ENCODE measurements around the gene R3HDM4.

R3HDM4 gene

GRCh38 chr19:888581-889385 lies 24.2 kb downstream of the R3HDM4 start:
- Histone ChIP-seq H2BK15ac (replicated peaks; ENCODE audit: low read depth) (no peak overlapping the region), H2BK5ac (ENCODE audit: low read length) (no peak overlapping the region)

GRCh38 chr19:887599-887998 lies 25.4 kb downstream of the R3HDM4 start:
- Histone ChIP-seq H3K9ac (ENCODE audit: low read length) (no peak overlapping the region), H3K27ac (ENCODE audit: low read depth, low read length) (no peak overlapping the region), H3K23ac (ENCODE audit: low read length) (no peak overlapping the region), H2AK5ac (ENCODE audit: low read length) (no peak overlapping the region), H2BK15ac (replicated peaks; ENCODE audit: low read depth) (no peak overlapping the region), H4K5ac (ENCODE audit: low read length) (no peak overlapping the region), H3K56ac (ENCODE audit: low read length) (no peak overlapping the region), H2BK120ac (ENCODE audit: low read depth, low read length) (no peak overlapping the region), H3K79me2 (ENCODE audit: control insufficient read depth, insufficient read depth, low read length) (peaks cover 3% of the 10 kb centered on the region), H2BK5ac (ENCODE audit: low read length) (no peak overlapping the region), H3K4me2 (ENCODE audit: low read length) (no peak overlapping the region), H3K18ac (ENCODE audit: low read length) (no peak overlapping the region), H3K4me3 (ENCODE audit: low read length) (no peak overlapping the region), H3K4ac (ENCODE audit: low read depth, low read length) (no peak overlapping the region), H3K27me3 (ENCODE audit: insufficient read depth, low read length, poor library complexity) (no peaks in the 10 kb centered on the region), H4K8ac (ENCODE audit: low read depth, low read length) (no peak overlapping the region), H3K4me1 (ENCODE audit: control insufficient read depth, low read depth, low read length) (no peaks in the 10 kb centered on the region), H3K36me3 (ENCODE audit: control insufficient read depth, insufficient read depth, low read length) (peaks cover 2% of the 10 kb centered on the region), H3K79me1 (ENCODE audit: low read length) (no peaks in the 10 kb centered on the region)
- WGBS (ENCODE audit: extremely low coverage, insufficient coverage, low lambda C conversion rate), result no CpG with 5 or more reads among the region's 10 CpGs
- DNase-seq, result no peak

More at GRCh38 chr19:888581-889385, 24.2 kb downstream of the R3HDM4 start:
- Histone ChIP-seq H3K27ac (ENCODE audit: low read depth, low read length) (no peak overlapping the region), H3K79me2 (ENCODE audit: control insufficient read depth, insufficient read depth, low read length) (peaks cover 3% of the 10 kb centered on the region), H3K9ac (ENCODE audit: low read length) (no peak overlapping the region), H3K4me2 (ENCODE audit: low read length) (no peak overlapping the region), H3K36me3 (ENCODE audit: control insufficient read depth, insufficient read depth, low read length) (peaks cover 2% of the 10 kb centered on the region), H2AK5ac (ENCODE audit: low read length) (no peak overlapping the region), H3K4me3 (ENCODE audit: low read length) (no peak overlapping the region), H3K79me1 (ENCODE audit: low read length) (no peaks in the 10 kb centered on the region), H3K23ac (ENCODE audit: low read length) (no peak overlapping the region), H3K56ac (ENCODE audit: low read length) (no peak overlapping the region), H4K8ac (ENCODE audit: low read depth, low read length) (no peak overlapping the region), H3K4ac (ENCODE audit: low read depth, low read length) (no peak overlapping the region), H4K5ac (ENCODE audit: low read length) (no peak overlapping the region), H3K18ac (ENCODE audit: low read length) (no peak overlapping the region), H3K27me3 (ENCODE audit: insufficient read depth, low read length, poor library complexity) (no peaks in the 10 kb centered on the region), H3K4me1 (ENCODE audit: control insufficient read depth, low read depth, low read length) (no peaks in the 10 kb centered on the region), H2BK120ac (ENCODE audit: low read depth, low read length) (no peak overlapping the region)
- no peak for DNase-seq
- WGBS (ENCODE audit: extremely low coverage, insufficient coverage, low lambda C conversion rate), result no CpG with 5 or more reads among the region's 30 CpGs

- Histone ChIP-seq H3K79me2 (ENCODE audit: control insufficient read depth, insufficient read depth, low read length) (peaks cover under 1% of the 10 kb centered on the region), H3K36me3 (ENCODE audit: control insufficient read depth, insufficient read depth, low read length) (peaks cover 2% of the 10 kb centered on the region), H3K4me2 (ENCODE audit: low read length) (no peak overlapping the region), H3K4me1 (ENCODE audit: control insufficient read depth, low read depth, low read length) (no peaks in the 10 kb centered on the region), H3K4me3 (ENCODE audit: low read length) (no peak overlapping the region), H3K79me1 (ENCODE audit: low read length) (no peaks in the 10 kb centered on the region), H2BK15ac (replicated peaks; ENCODE audit: low read depth) (no peak overlapping the region), H3K4ac (ENCODE audit: low read depth, low read length) (no peak overlapping the region), H2BK120ac (ENCODE audit: low read depth, low read length) (no peak overlapping the region), H2BK5ac (ENCODE audit: low read length) (no peak overlapping the region), H4K5ac (ENCODE audit: low read length) (no peak overlapping the region), H3K18ac (ENCODE audit: low read length) (no peak overlapping the region), H3K56ac (ENCODE audit: low read length) (no peak overlapping the region), H3K27me3 (ENCODE audit: insufficient read depth, low read length, poor library complexity) (no peaks in the 10 kb centered on the region), H3K23ac (ENCODE audit: low read length) (no peak overlapping the region), H4K8ac (ENCODE audit: low read depth, low read length) (no peak overlapping the region), H2AK5ac (ENCODE audit: low read length) (no peak overlapping the region), H3K27ac (ENCODE audit: low read depth, low read length) (no peak overlapping the region), H3K9ac (ENCODE audit: low read length) (no peak overlapping the region)
- no CpG with 5 or more reads among the region's 16 CpGs for WGBS (ENCODE audit: extremely low coverage, insufficient coverage, low lambda C conversion rate)
- peak; percentile 65 for DNase-seq
Observed at GRCh38 chr19:887072-887471, 25.9 kb downstream of the R3HDM4 start.

- Histone ChIP-seq H2AK5ac (ENCODE audit: low read length) (no peak overlapping the region), H3K36me3 (ENCODE audit: control insufficient read depth, insufficient read depth, low read length) (peaks cover 3% of the 10 kb centered on the region), H3K18ac (ENCODE audit: low read length) (no peak overlapping the region)
Observed at GRCh38 chr19:885536-886224, 27.3 kb downstream of the R3HDM4 start.

GRCh38 chr19:884420-885211 lies 28.4 kb downstream of the R3HDM4 start:
- Histone ChIP-seq H3K18ac (ENCODE audit: low read length) (no peak overlapping the region), H3K36me3 (ENCODE audit: control insufficient read depth, insufficient read depth, low read length) (peaks cover 3% of the 10 kb centered on the region), H3K79me2 (ENCODE audit: control insufficient read depth, insufficient read depth, low read length) (no peaks in the 10 kb centered on the region), H2BK15ac (replicated peaks; ENCODE audit: low read depth) (no peak overlapping the region), H2BK120ac (ENCODE audit: low read depth, low read length) (no peak overlapping the region), H4K8ac (ENCODE audit: low read depth, low read length) (no peak overlapping the region), H4K5ac (ENCODE audit: low read length) (no peak overlapping the region), H3K27ac (ENCODE audit: low read depth, low read length) (no peak overlapping the region), H3K9ac (ENCODE audit: low read length) (no peak overlapping the region), H3K27me3 (ENCODE audit: insufficient read depth, low read length, poor library complexity) (no peaks in the 10 kb centered on the region), H3K4me3 (ENCODE audit: low read length) (no peak overlapping the region), H3K4ac (ENCODE audit: low read depth, low read length) (no peak overlapping the region), H3K4me1 (ENCODE audit: control insufficient read depth, low read depth, low read length) (no peaks in the 10 kb centered on the region), H3K4me2 (ENCODE audit: low read length) (no peak overlapping the region), H3K79me1 (ENCODE audit: low read length) (no peaks in the 10 kb centered on the region), H3K23ac (ENCODE audit: low read length) (no peak overlapping the region), H2BK5ac (ENCODE audit: low read length) (no peak overlapping the region), H3K56ac (ENCODE audit: low read length) (no peak overlapping the region), H2AK5ac (ENCODE audit: low read length) (no peak overlapping the region)
- no CpG with 5 or more reads among the region's 51 CpGs for WGBS (ENCODE audit: extremely low coverage, insufficient coverage, low lambda C conversion rate)
- DNase-seq, result no peak

More at GRCh38 chr19:885536-886224, 27.3 kb downstream of the R3HDM4 start:
- Histone ChIP-seq H2BK15ac (replicated peaks; ENCODE audit: low read depth) (no peak overlapping the region), H3K79me1 (ENCODE audit: low read length) (no peaks in the 10 kb centered on the region), H3K4ac (ENCODE audit: low read depth, low read length) (no peak overlapping the region), H3K27me3 (ENCODE audit: insufficient read depth, low read length, poor library complexity) (no peaks in the 10 kb centered on the region), H3K4me1 (ENCODE audit: control insufficient read depth, low read depth, low read length) (no peaks in the 10 kb centered on the region), H2BK120ac (ENCODE audit: low read depth, low read length) (no peak overlapping the region), H3K4me2 (ENCODE audit: low read length) (no peak overlapping the region), H3K56ac (ENCODE audit: low read length) (no peak overlapping the region), H3K23ac (ENCODE audit: low read length) (no peak overlapping the region), H2BK5ac (ENCODE audit: low read length) (no peak overlapping the region), H3K9ac (ENCODE audit: low read length) (no peak overlapping the region), H4K8ac (ENCODE audit: low read depth, low read length) (no peak overlapping the region), H3K27ac (ENCODE audit: low read depth, low read length) (no peak overlapping the region), H3K79me2 (ENCODE audit: control insufficient read depth, insufficient read depth, low read length) (no peaks in the 10 kb centered on the region), H3K4me3 (ENCODE audit: low read length) (no peak overlapping the region), H4K5ac (ENCODE audit: low read length) (no peak overlapping the region)
- DNase-seq, result no peak
- WGBS (ENCODE audit: extremely low coverage, insufficient coverage, low lambda C conversion rate), result no CpG with 5 or more reads among the region's 64 CpGs
